GM12801 (cell line): Measurements from ENCODE around the gene HSF5.

ENCODE experiments used
- TF ChIP-seq, protein P1 (sequence below): IDR thresholded peaks from one replicate; pipeline ENCODE4 v1.5.1; 2011; ENCODE audit warnings: control low read depth; ENCODE audit not compliant: insufficient read length; ENCODE audit errors: extremely low read depth

HSF5 gene

DNA sequence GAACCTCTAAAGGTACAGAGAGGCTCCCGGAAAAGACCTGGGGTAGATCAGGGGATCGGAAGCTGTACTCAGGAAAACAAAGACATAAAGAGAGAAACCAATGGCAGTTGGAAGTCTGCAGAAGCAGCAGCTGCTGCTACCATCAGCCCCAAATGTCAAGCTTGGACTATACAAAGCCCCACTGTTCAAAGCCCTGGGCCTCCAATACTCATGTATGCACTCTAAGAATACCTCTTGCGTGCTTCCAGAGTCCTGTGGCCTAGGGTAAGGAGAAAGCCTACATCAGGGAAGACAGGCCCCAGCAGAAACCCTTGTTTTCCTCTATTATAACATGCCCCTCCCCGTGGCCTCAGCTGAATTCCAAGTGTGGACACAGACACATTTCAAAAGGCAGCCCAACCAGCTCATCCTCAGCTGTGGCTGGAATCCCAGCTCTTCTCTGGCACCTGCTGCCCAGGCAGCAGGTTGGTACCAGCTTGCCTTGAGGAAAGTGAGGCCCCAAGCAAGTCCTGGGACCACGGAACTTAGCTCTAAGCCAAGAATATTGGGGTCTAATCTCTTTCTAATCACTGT, 45.5 kb upstream of the HSF5 start:
- TF ChIP-seq, protein P1, sequence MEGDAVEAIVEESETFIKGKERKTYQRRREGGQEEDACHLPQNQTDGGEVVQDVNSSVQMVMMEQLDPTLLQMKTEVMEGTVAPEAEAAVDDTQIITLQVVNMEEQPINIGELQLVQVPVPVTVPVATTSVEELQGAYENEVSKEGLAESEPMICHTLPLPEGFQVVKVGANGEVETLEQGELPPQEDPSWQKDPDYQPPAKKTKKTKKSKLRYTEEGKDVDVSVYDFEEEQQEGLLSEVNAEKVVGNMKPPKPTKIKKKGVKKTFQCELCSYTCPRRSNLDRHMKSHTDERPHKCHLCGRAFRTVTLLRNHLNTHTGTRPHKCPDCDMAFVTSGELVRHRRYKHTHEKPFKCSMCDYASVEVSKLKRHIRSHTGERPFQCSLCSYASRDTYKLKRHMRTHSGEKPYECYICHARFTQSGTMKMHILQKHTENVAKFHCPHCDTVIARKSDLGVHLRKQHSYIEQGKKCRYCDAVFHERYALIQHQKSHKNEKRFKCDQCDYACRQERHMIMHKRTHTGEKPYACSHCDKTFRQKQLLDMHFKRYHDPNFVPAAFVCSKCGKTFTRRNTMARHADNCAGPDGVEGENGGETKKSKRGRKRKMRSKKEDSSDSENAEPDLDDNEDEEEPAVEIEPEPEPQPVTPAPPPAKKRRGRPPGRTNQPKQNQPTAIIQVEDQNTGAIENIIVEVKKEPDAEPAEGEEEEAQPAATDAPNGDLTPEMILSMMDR: no peak

DNA sequence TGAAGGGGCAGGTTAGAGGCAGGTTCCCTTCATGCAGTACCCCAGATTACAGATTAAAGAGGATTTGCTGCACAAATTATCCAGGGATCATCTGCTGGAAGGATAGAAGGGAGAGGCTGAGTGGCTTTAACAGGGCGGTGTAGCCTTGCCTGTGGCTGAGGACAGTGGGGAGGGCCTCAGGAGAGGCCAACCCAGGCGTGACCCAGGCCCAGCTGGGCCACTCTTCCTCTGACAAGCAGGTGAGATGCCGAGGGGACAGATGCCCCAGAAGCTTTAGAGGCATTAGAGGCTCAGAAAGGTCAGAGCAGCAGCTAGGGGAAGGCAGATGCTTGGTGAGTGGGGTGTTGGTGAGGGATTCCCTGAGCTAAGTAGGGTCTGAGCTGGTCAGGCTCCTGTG, 44.3 kb upstream of the HSF5 start:
- TF ChIP-seq, protein P1: no peak

DNA sequence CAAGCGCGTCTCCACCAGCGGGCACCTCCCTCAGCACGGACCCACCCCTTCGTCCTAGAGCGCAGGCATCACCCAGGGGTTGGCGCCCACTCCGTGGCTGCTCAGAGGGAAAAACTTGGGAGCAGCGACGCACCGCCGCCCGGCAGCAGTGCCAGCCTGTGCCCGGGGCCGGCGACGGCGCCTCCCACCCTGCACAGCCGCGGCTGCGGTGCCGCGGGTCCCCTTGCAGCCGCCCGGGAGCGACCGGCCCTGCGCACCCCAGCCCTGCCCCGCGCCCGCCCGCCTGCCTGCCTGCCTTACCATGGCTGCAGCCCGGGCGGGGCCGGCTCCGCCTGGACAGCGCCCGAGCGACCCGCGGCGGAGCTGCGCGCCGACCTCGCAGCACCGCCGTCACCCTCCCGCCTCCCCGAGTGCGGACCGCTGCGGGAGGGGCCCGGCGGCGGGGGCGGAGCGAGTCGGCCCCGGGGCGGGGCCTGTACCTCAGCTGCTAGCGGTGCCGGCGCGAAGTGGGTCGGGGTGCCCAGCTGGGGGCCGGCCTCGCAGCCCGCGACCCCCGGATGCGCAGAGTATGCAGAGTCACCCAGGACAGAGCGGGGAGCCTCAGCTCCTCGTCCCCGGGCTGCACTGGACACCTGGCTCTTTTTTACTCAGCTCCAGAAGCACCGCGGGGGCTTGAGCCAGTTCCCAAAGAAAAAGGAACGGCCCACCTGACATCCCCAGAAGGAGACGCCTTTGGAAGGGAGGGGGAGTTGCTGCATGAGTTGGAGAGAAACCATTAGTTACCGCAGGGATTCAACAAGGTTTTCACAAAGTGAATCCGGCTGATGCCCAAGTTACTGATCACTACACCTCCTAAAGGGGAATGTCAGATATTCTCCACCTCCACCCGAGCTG, 43.7 kb upstream of the HSF5 start:
- TF ChIP-seq, protein P1: no peak

DNA sequence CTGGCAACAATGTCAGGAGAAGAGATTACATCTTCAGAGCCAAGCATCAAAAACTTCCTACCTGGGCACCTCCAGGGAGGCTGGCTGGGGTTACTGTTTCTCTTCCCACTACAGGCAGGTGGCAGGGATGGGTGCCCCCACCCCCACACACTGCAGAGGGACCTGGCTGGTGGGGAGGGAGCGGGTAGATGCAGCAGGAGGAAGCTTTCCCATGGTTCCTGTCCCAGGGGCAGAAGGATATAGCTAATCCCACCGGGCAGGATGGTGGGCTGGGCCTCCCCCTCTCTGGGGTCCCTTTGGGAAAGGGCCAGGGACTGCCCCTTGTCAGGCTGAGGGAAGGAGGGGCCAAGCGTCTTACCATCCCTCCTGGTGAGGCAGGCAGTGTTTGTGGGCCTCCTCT, 42.9 kb upstream of the HSF5 start:
- TF ChIP-seq, protein P1: no peak

DNA sequence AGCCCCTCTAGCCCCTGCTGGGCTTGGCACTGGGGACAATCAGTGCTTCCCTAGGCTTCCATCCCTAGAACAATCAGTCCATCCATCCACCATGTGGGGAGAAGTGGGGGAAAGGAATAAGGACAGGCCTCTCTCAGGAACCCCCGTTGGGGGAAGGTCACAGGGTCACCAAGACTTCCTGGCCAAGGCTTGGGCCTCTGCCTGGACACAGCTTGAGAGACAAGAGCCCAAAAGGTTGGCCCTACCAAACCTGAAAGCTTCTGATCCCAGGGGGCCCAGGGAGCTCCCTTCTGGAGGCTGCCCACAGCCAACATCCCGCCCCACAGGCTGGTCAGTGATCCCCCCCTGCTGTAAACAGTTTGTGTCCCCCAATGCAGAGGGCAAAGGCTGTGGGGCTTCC, 42.4 kb upstream of the HSF5 start:
- TF ChIP-seq, protein P1: no peak

DNA sequence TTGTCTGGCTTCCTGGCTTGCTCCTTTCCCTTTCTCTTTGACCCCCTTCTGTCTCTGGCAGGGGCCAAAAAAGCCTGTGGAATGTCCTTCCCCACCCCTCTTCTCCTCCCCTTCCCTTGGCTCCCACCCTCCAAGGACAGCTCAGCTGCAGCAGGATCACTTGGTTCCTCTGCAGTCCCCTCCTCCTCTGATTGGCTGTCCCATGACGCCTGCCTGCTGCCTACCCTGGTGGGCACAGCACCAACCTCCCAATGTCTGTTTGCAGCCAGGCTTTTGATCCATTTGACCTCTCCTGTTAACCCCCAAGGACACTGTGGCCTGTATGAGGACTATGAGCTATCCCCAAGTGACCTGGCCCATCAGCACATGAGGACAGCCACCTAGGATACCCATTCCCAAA, 41.1 kb upstream of the HSF5 start:
- TF ChIP-seq, protein P1: no peak

DNA sequence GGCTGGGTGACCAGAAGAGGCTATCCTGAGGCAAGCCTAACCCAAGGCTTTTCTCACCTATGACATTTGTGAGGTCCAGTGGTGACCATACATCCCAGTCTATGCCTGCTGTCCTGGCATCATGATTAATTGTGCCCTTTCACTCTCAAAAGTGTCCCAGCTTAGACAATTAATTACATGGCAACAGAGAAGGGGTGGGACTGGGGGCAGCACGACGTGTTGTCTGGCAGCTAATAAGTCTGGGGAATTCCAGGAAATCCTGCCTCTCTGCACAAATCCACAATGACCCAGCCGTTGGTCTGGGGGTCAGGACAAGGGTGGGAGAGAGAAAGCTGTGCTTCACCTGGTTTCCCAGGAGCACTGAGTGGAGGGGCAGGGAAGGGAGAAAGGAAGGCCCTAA, 40.2 kb upstream of the HSF5 start:
- TF ChIP-seq, protein P1: no peak
